Uterus (tissue), 4 donors: ENCODE data around the gene LETMD1. TPM values are rescaled to one million over a fixed set of nuclear protein-coding genes. Genes with fewer than 3 reads are reported as not detected.

Experiments used
- DNase-seq, 2 donors: peaks; one replicate each; pipeline ENCODE4 v3.0.0-alpha.2; 2019 to 2020
- H3K27ac ChIP-seq, 2 donors: fragments of 200-600 bp; sonication (generic); 1 replicate in 1 of 2; 2 replicates in 1 of 2; pipeline ENCODE4 v1.5.1; 2016 to 2018
- H3K27me3 ChIP-seq, 2 donors: fragments of 200-600 bp; sonication (generic); one replicate each; pipeline ENCODE4 v1.5.1; 2018 to 2019; ENCODE audit warnings: control low read depth in 1 of 2
- H3K36me3 ChIP-seq, 2 donors: fragments of 200-600 bp; sonication (generic); one replicate each; pipeline ENCODE4 v1.5.1; 2019; ENCODE audit warnings: control low read depth in 1 of 2
- H3K4me1 ChIP-seq, 2 donors: fragments of 200-600 bp; sonication (generic); one replicate each; pipeline ENCODE4 v1.5.1; 2018 to 2019; ENCODE audit warnings: control low read depth in 1 of 2
- H3K4me3 ChIP-seq, 2 donors: fragments of 200-600 bp; sonication (generic); 1 replicate in 1 of 2; 2 replicates in 1 of 2; pipeline ENCODE4 v1.5.1; 2018 to 2019; ENCODE audit warnings: mild to moderate bottlenecking in 1 of 2
- H3K9me3 ChIP-seq, 2 donors: fragments of 200-600 bp; sonication (generic); one replicate each; pipeline ENCODE4 v1.5.1; 2019; ENCODE audit warnings: control low read depth in 1 of 2
- CTCF ChIP-seq, 4 experiments: fragments of 200-600 bp in 2 of 4; fragments of 450-650 bp in 2 of 4; sonication (generic) in 2 of 4; IDR thresholded peaks; one replicate each; pipeline ENCODE4 v1.5.1; 2016 to 2019; ENCODE audit warnings: antibody characterized with exemption in 4 of 4, mild to moderate bottlenecking in 2 of 4, moderate library complexity in 1 of 4
- POLR2A ChIP-seq, 2 donors: fragments of 450-650 bp; IDR thresholded peaks; one replicate each; pipeline ENCODE4 v1.6.1; 2016; ENCODE audit warnings: antibody characterized with exemption in 2 of 2, mild to moderate bottlenecking in 1 of 2, moderate library complexity in 1 of 2
- intact Hi-C: fragments of 100-400 bp; cut with DNase I; formaldehyde crosslinking; loops from one replicate; pipeline ENCODE4 v1.15.1; 2023; ENCODE audit warnings: low total_unique reads
- small RNA-seq: library from RNA; depleted of rRNA; stranded (forward); fragments of <200 nt; gene quantifications from one replicate; pipeline ENCODE3, GENCODE V24; 2016
- total RNA-seq, 4 donors: library from RNA; depleted of rRNA in 3 of 4; stranded (reverse); fragments of >200 nt in 3 of 4; gene quantifications; one replicate each; pipeline versions ENCODE4 v1.1.0 to v1.2.4, GENCODE V29; 2014 to 2023
- donor health status: DM: yes; HTN: yes; CAD: no.

The LETMD1 gene
- total RNA-seq, 4 donors from 2014 or later, result 45.9 to 81.5 (median 61.5) TPM

- intact Hi-C loops, result no loop called here
- Histone ChIP-seq H3K36me3 (no peaks in the 10 kb centered on the region), H3K4me1 (no peaks in the 10 kb centered on the region), H3K9me3 (no peaks in the 10 kb centered on the region), H3K27ac (no peak overlapping the region), H3K27me3 (no peaks in the 10 kb centered on the region), H3K4me3 (no peak overlapping the region)
- no peak for TF ChIP-seq POLR2A (IDR thresholded peaks at IDR 0.05)
- TF ChIP-seq CTCF (IDR thresholded peaks at IDR 0.05), result no peak
- no peak for DNase-seq
Observed at GRCh38 chr12:51090705-51091229, 42.6 kb downstream of the LETMD1 start.

DNA sequence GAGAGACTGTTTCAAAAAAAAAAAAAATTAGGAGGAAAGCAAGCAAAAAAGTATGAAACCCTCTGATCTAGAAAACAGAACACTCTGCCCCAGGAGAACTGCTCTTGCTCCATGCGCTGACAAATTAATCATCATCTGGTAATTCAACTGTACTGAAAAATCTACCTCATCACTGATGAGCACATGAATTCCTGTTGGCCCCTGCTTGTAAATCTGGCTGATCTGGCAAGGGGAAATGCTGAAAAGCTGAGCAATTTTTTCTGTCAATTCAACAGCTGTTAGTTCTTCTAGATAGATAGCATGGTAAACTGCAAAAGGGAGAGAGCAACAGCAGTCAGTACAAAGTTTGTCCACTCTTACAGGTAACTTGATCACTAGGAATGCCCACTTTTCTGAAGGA lies 50.5 kb downstream of the LETMD1 start:
- Histone ChIP-seq H3K27me3 (no peaks in the 10 kb centered on the region), H3K9me3 (no peaks in the 10 kb centered on the region), H3K4me3 (no peak overlapping the region), H3K36me3 (no peaks in the 10 kb centered on the region), H3K4me1 (no peaks in the 10 kb centered on the region), H3K27ac (no peak overlapping the region)
- no peak for TF ChIP-seq CTCF (IDR thresholded peaks at IDR 0.05)
- TF ChIP-seq POLR2A (IDR thresholded peaks at IDR 0.05), result no peak
- intact Hi-C loops, result no loop called here
- no peak for DNase-seq

DNA sequence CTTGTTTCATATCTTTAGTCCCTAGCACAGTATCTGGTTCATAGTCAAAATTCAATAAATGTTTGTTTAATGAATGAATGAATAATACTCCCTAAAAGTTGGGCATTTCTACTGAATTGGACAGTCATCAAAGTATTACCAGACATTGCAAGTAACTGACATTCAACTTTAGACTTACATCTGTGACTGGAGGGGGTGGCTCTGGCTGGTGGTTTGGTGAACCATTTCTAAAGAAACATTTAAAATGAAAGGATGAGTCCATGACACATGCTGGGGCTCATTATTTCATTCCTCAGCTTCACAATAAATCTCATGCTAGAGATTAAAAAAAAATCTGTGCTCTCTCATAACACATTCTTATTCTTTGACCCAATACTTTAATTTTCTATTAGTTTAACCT lies 55.9 kb downstream of the LETMD1 start:
- no peak overlapping the region for H3K27ac ChIP-seq
- no peak for TF ChIP-seq POLR2A (IDR thresholded peaks at IDR 0.05)
- TF ChIP-seq CTCF (IDR thresholded peaks at IDR 0.05), result no peak
- DNase-seq, result no peak
- H3K9me3 ChIP-seq, result no peaks in the 10 kb centered on the region
- intact Hi-C loops, result no loop called here
- no peak overlapping the region for H3K4me3 ChIP-seq
- no peaks in the 10 kb centered on the region for H3K27me3 ChIP-seq
- no peaks in the 10 kb centered on the region for H3K36me3 ChIP-seq
- no peaks in the 10 kb centered on the region for H3K4me1 ChIP-seq

DNA sequence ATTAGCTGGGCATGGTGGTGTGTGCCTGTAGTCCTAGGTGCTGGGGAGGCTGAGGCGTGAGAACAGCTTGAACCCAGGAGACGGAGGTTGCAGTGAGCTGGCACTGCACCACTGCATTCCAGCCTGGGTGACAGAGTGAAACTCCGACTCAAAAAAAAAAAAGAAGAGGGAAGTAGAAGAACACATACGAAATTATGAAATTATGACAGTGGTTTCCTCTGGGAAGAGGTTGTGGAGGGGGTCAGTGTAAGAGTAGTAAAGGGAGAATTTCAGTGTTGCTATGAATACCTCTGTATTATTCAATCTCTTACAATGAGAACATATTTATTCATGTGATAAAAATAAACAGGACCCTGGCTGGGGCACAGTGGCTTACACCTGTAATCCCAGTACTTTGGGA lies 60.0 kb downstream of the LETMD1 start:
- intact Hi-C loops, result no loop called here
- H3K36me3 ChIP-seq, result no peaks in the 10 kb centered on the region
- no peak for TF ChIP-seq CTCF (IDR thresholded peaks at IDR 0.05)
- no peak for TF ChIP-seq POLR2A (IDR thresholded peaks at IDR 0.05)
- H3K4me3 ChIP-seq, result no peak overlapping the region
- no peaks in the 10 kb centered on the region for H3K27me3 ChIP-seq
- DNase-seq, result no peak
- H3K27ac ChIP-seq, result no peak overlapping the region
- no peaks in the 10 kb centered on the region for H3K4me1 ChIP-seq
- no peaks in the 10 kb centered on the region for H3K9me3 ChIP-seq

Small RNAs within 50 kb of the gene (small RNA-seq; reads per million reads assigned to genes)
- gene RNU6-1273P, result not detected
- not detected for gene RNU6-87P

Other genes with a start within 250 kb of the LETMD1 start
- gene TMPRSS12, start 205.4 kb upstream of the LETMD1 start, total RNA-seq, result not detected
- not detected for gene HIGD1C, start 95.8 kb upstream of the LETMD1 start, total RNA-seq
- 10 to 100 TPM; 22.9 to 71.0 (median 61.4) TPM for gene SLC11A2, start 21.9 kb upstream of the LETMD1 start, total RNA-seq
- gene CSRNP2, start 35.3 kb downstream of the LETMD1 start, total RNA-seq, result 10 to 100 TPM; 21.5 to 39.7 (median 28.9) TPM
- 10 to 100 TPM in 3 of 4 donors, 1 to 10 TPM in 1; 6.1 to 30.7 (median 19.8) TPM for gene TFCP2, start 124.8 kb downstream of the LETMD1 start, total RNA-seq
- 10 to 100 TPM in 1 of 4 donors, 1 to 10 TPM in 3; 2.6 to 60.6 (median 5.8) TPM for gene POU6F1, start 169.7 kb downstream of the LETMD1 start, total RNA-seq
- 100 to 1,000 TPM in 3 of 4 donors, 10 to 100 TPM in 1; 63.3 to 229 (median 192) TPM for gene DAZAP2, start 190.5 kb downstream of the LETMD1 start, total RNA-seq
- 10 to 100 TPM in 2 of 4 donors, 1 to 10 TPM in 2; 1.2 to 19.0 (median 9.5) TPM for gene SMAGP, start 222.1 kb downstream of the LETMD1 start, total RNA-seq